Testis (tissue), 2 donors: ENCODE data around the gene MTTP.

Experiments used
- CTCF ChIP-seq, 3 experiments: fragments of 450-650 bp in 2 of 3; fragments of 200-600 bp in 1 of 3; sonication (generic) in 1 of 3; IDR thresholded peaks; one replicate each; pipeline ENCODE4 v1.5.1; 2016 to 2019; ENCODE audit warnings: antibody characterized with exemption in 3 of 3, mild to moderate bottlenecking in 2 of 3, moderate library complexity in 1 of 3
- POLR2A ChIP-seq: fragments of 450-650 bp; IDR thresholded peaks from one replicate; pipeline ENCODE4 v1.6.1; 2017; ENCODE audit warnings: antibody characterized with exemption, mild to moderate bottlenecking, moderate library complexity

GRCh38 chr4:99647071-99647470 lies 72.4 kb downstream of the MTTP start:
- TF ChIP-seq CTCF (IDR thresholded peaks at IDR 0.05) (no peak), POLR2A (no peak)
